ENCODE data around the gene SPECC1.
A peak's percentile ranks its signal among the peaks of the same experiment; 100 is the strongest.

Gene SPECC1

GRCh38 chr17:20270369-20270768 is 261.2 kb downstream of the SPECC1 start:
- no peak overlapping the region for H3K4me3 ChIP-seq (ENCODE audit: low read depth in 1 of 5, low read length in 5 of 5)
- no peaks in the 10 kb centered on the region for H3K9me3 ChIP-seq (ENCODE audit: control insufficient read depth in 5 of 5, low read length in 5 of 5)
- H3K27ac ChIP-seq (ENCODE audit: low read depth, low read length): no peak overlapping the region
- H3K27me3 ChIP-seq (ENCODE audit: control insufficient read depth in 5 of 5, insufficient read depth in 4 of 5, low read length in 5 of 5): no peaks in the 10 kb centered on the region
- H3K9ac ChIP-seq (ENCODE audit: low read length in 5 of 5): no peak overlapping the region
- peaks cover 0 to 7% (median 2%) of the 10 kb centered on the region in 5 donors for H3K36me3 ChIP-seq (ENCODE audit: control insufficient read depth in 5 of 5, insufficient read depth in 5 of 5, low read length in 5 of 5)
- H3K4me1 ChIP-seq (ENCODE audit: control insufficient read depth in 5 of 5, insufficient read depth in 5 of 5, low read length in 5 of 5): peaks cover 0 to 16% (median 14%) of the 10 kb centered on the region in 5 donors

- no peak overlapping the region for H3K9ac ChIP-seq (ENCODE audit: low read length in 5 of 5)
- H3K27me3 ChIP-seq (ENCODE audit: control insufficient read depth in 5 of 5, insufficient read depth in 4 of 5, low read length in 5 of 5): no peaks in the 10 kb centered on the region
- no peak overlapping the region for H3K27ac ChIP-seq (ENCODE audit: low read depth, low read length)
- H3K9me3 ChIP-seq (ENCODE audit: control insufficient read depth in 5 of 5, low read length in 5 of 5): no peaks in the 10 kb centered on the region
- peaks cover 0 to 16% (median 15%) of the 10 kb centered on the region in 5 donors for H3K4me1 ChIP-seq (ENCODE audit: control insufficient read depth in 5 of 5, insufficient read depth in 5 of 5, low read length in 5 of 5)
- H3K4me3 ChIP-seq (ENCODE audit: low read depth in 1 of 5, low read length in 5 of 5): no peak overlapping the region
- peaks cover 0 to 7% (median 2%) of the 10 kb centered on the region in 5 donors for H3K36me3 ChIP-seq (ENCODE audit: control insufficient read depth in 5 of 5, insufficient read depth in 5 of 5, low read length in 5 of 5)
Measured at GRCh38 chr17:20271011-20271610, 262.0 kb downstream of the SPECC1 start.

- peaks cover 0 to 26% (median 19%) of the 10 kb centered on the region in 5 donors for H3K4me1 ChIP-seq (ENCODE audit: control insufficient read depth in 5 of 5, insufficient read depth in 5 of 5, low read length in 5 of 5)
- H3K27me3 ChIP-seq (ENCODE audit: control insufficient read depth in 5 of 5, insufficient read depth in 4 of 5, low read length in 5 of 5): no peaks in the 10 kb centered on the region
- no peaks in the 10 kb centered on the region for H3K9me3 ChIP-seq (ENCODE audit: control insufficient read depth in 5 of 5, low read length in 5 of 5)
- H3K36me3 ChIP-seq (ENCODE audit: control insufficient read depth in 5 of 5, insufficient read depth in 5 of 5, low read length in 5 of 5): peaks cover 0 to 6% (median 2%) of the 10 kb centered on the region in 5 donors
- H3K27ac ChIP-seq (ENCODE audit: low read depth, low read length): no peak overlapping the region
- no peak overlapping the region for H3K9ac ChIP-seq (ENCODE audit: low read length in 5 of 5)
- H3K4me3 ChIP-seq (ENCODE audit: low read depth in 1 of 5, low read length in 5 of 5): no peak overlapping the region
Measured at GRCh38 chr17:20273741-20274500, 264.8 kb downstream of the SPECC1 start.

GRCh38 chr17:20275653-20276052 is 266.5 kb downstream of the SPECC1 start:
- no peaks in the 10 kb centered on the region for H3K27me3 ChIP-seq (ENCODE audit: control insufficient read depth in 5 of 5, insufficient read depth in 4 of 5, low read length in 5 of 5)
- no peaks in the 10 kb centered on the region for H3K9me3 ChIP-seq (ENCODE audit: control insufficient read depth in 5 of 5, low read length in 5 of 5)
- no peak overlapping the region for H3K4me3 ChIP-seq (ENCODE audit: low read depth in 1 of 5, low read length in 5 of 5)
- no peak overlapping the region for H3K9ac ChIP-seq (ENCODE audit: low read length in 5 of 5)
- H3K4me1 ChIP-seq (ENCODE audit: control insufficient read depth in 5 of 5, insufficient read depth in 5 of 5, low read length in 5 of 5): peaks cover 0 to 12% (median 9%) of the 10 kb centered on the region in 5 donors
- H3K27ac ChIP-seq (ENCODE audit: low read depth, low read length): no peak overlapping the region
- H3K36me3 ChIP-seq (ENCODE audit: control insufficient read depth in 5 of 5, insufficient read depth in 5 of 5, low read length in 5 of 5): peaks cover 0 to 10% (median 3%) of the 10 kb centered on the region in 5 donors

- H3K36me3 ChIP-seq (ENCODE audit: control insufficient read depth in 5 of 5, insufficient read depth in 5 of 5, low read length in 5 of 5): peaks cover 0 to 16% (median 4%) of the 10 kb centered on the region in 5 donors
- H3K9me3 ChIP-seq (ENCODE audit: control insufficient read depth in 5 of 5, low read length in 5 of 5): no peaks in the 10 kb centered on the region
- H3K4me1 ChIP-seq (ENCODE audit: control insufficient read depth in 5 of 5, insufficient read depth in 5 of 5, low read length in 5 of 5): peaks cover 0 to 12% (median 9%) of the 10 kb centered on the region in 5 donors
- H3K27me3 ChIP-seq (ENCODE audit: control insufficient read depth in 5 of 5, insufficient read depth in 4 of 5, low read length in 5 of 5): no peaks in the 10 kb centered on the region
- no peak overlapping the region for H3K9ac ChIP-seq (ENCODE audit: low read length in 5 of 5)
- H3K27ac ChIP-seq (ENCODE audit: low read depth, low read length): no peak overlapping the region
- H3K4me3 ChIP-seq (ENCODE audit: low read depth in 1 of 5, low read length in 5 of 5): no peak overlapping the region
Measured at GRCh38 chr17:20276421-20276820, 267.3 kb downstream of the SPECC1 start.

- H3K27ac ChIP-seq (ENCODE audit: low read depth, low read length): no peak overlapping the region
Measured at GRCh38 chr17:20278805-20279204, 269.6 kb downstream of the SPECC1 start.

GRCh38 chr17:20279631-20280030 is 270.5 kb downstream of the SPECC1 start:
- Histone ChIP-seq H3K9ac (ENCODE audit: low read length in 5 of 5) (no peak overlapping the region), H3K9me3 (ENCODE audit: control insufficient read depth in 5 of 5, low read length in 5 of 5) (no peaks in the 10 kb centered on the region)

More at GRCh38 chr17:20278805-20279204, 269.6 kb downstream of the SPECC1 start:
- peaks cover 0 to 18% (median 9%) of the 10 kb centered on the region in 5 donors for H3K4me1 ChIP-seq (ENCODE audit: control insufficient read depth in 5 of 5, insufficient read depth in 5 of 5, low read length in 5 of 5)
- H3K9me3 ChIP-seq (ENCODE audit: control insufficient read depth in 5 of 5, low read length in 5 of 5): no peaks in the 10 kb centered on the region
- H3K36me3 ChIP-seq (ENCODE audit: control insufficient read depth in 5 of 5, insufficient read depth in 5 of 5, low read length in 5 of 5): peaks cover 0 to 17% (median 0%) of the 10 kb centered on the region in 5 donors
- H3K27me3 ChIP-seq (ENCODE audit: control insufficient read depth in 5 of 5, insufficient read depth in 4 of 5, low read length in 5 of 5): no peaks in the 10 kb centered on the region
- no peak overlapping the region for H3K4me3 ChIP-seq (ENCODE audit: low read depth in 1 of 5, low read length in 5 of 5)
- H3K9ac ChIP-seq (ENCODE audit: low read length in 5 of 5): no peak overlapping the region

GRCh38 chr17:20280051-20280450 is 270.9 kb downstream of the SPECC1 start:
- H3K9ac ChIP-seq (ENCODE audit: low read length in 5 of 5): no peak overlapping the region
- H3K27me3 ChIP-seq (ENCODE audit: control insufficient read depth in 5 of 5, insufficient read depth in 4 of 5, low read length in 5 of 5): no peaks in the 10 kb centered on the region

More at GRCh38 chr17:20279631-20280030, 270.5 kb downstream of the SPECC1 start:
- H3K27me3 ChIP-seq (ENCODE audit: control insufficient read depth in 5 of 5, insufficient read depth in 4 of 5, low read length in 5 of 5): no peaks in the 10 kb centered on the region
- H3K27ac ChIP-seq (ENCODE audit: low read depth, low read length): no peak overlapping the region
- H3K36me3 ChIP-seq (ENCODE audit: control insufficient read depth in 5 of 5, insufficient read depth in 5 of 5, low read length in 5 of 5): peaks cover 0 to 17% (median 0%) of the 10 kb centered on the region in 5 donors
- H3K4me1 ChIP-seq (ENCODE audit: control insufficient read depth in 5 of 5, insufficient read depth in 5 of 5, low read length in 5 of 5): peaks cover 0 to 18% (median 9%) of the 10 kb centered on the region in 5 donors
- H3K4me3 ChIP-seq (ENCODE audit: low read depth in 1 of 5, low read length in 5 of 5): no peak overlapping the region

GRCh38 chr17:20280851-20281250 is 271.7 kb downstream of the SPECC1 start:
- Histone ChIP-seq H3K27me3 (ENCODE audit: control insufficient read depth in 5 of 5, insufficient read depth in 4 of 5, low read length in 5 of 5) (no peaks in the 10 kb centered on the region), H3K9ac (ENCODE audit: low read length in 5 of 5) (no peak overlapping the region), H3K4me1 (ENCODE audit: control insufficient read depth in 5 of 5, insufficient read depth in 5 of 5, low read length in 5 of 5) (peaks cover 0 to 18% (median 9%) of the 10 kb centered on the region in 5 donors), H3K36me3 (ENCODE audit: control insufficient read depth in 5 of 5, insufficient read depth in 5 of 5, low read length in 5 of 5) (peaks cover 0 to 21% (median 2%) of the 10 kb centered on the region in 5 donors), H3K4me3 (ENCODE audit: low read depth in 1 of 5, low read length in 5 of 5) (no peak overlapping the region), H3K9me3 (ENCODE audit: control insufficient read depth in 5 of 5, low read length in 5 of 5) (no peaks in the 10 kb centered on the region), H3K27ac (ENCODE audit: low read depth, low read length) (no peak overlapping the region)

More at GRCh38 chr17:20280051-20280450, 270.9 kb downstream of the SPECC1 start:
- no peaks in the 10 kb centered on the region for H3K9me3 ChIP-seq (ENCODE audit: control insufficient read depth in 5 of 5, low read length in 5 of 5)
- H3K4me3 ChIP-seq (ENCODE audit: low read depth in 1 of 5, low read length in 5 of 5): no peak overlapping the region
- H3K27ac ChIP-seq (ENCODE audit: low read depth, low read length): no peak overlapping the region
- H3K4me1 ChIP-seq (ENCODE audit: control insufficient read depth in 5 of 5, insufficient read depth in 5 of 5, low read length in 5 of 5): peaks cover 0 to 18% (median 9%) of the 10 kb centered on the region in 5 donors
- H3K36me3 ChIP-seq (ENCODE audit: control insufficient read depth in 5 of 5, insufficient read depth in 5 of 5, low read length in 5 of 5): peaks cover 0 to 20% (median 0%) of the 10 kb centered on the region in 5 donors

- Histone ChIP-seq H3K9me3 (ENCODE audit: control insufficient read depth in 5 of 5, low read length in 5 of 5) (no peaks in the 10 kb centered on the region), H3K36me3 (ENCODE audit: control insufficient read depth in 5 of 5, insufficient read depth in 5 of 5, low read length in 5 of 5) (peaks cover 0 to 26% (median 2%) of the 10 kb centered on the region in 5 donors), H3K9ac (ENCODE audit: low read length in 5 of 5) (peak overlapping the region in 1 of 5 donors; percentile 19), H3K27me3 (ENCODE audit: control insufficient read depth in 5 of 5, insufficient read depth in 4 of 5, low read length in 5 of 5) (no peaks in the 10 kb centered on the region), H3K27ac (ENCODE audit: low read depth, low read length) (no peak overlapping the region), H3K4me3 (ENCODE audit: low read depth in 1 of 5, low read length in 5 of 5) (no peak overlapping the region), H3K4me1 (ENCODE audit: control insufficient read depth in 5 of 5, insufficient read depth in 5 of 5, low read length in 5 of 5) (peaks cover 0 to 11% (median 2%) of the 10 kb centered on the region in 5 donors)
Measured at GRCh38 chr17:20281860-20282259, 272.7 kb downstream of the SPECC1 start.

Measured in subcutaneous abdominal adipose tissue (tissue), 5 donors.